ENCODE data around the gene OR14A16.
A peak's percentile ranks its signal among the peaks of the same experiment; 100 is the strongest.

OR14A16 gene

GRCh38 chr1:247825362-247825761 is 1.4 kb upstream of the OR14A16 start:
- Histone ChIP-seq H3K4me3 (replicated peaks; ENCODE audit: insufficient read depth, low read length) (no peak overlapping the region), H3K27me3 (ENCODE audit: insufficient read depth, poor library complexity, severe bottlenecking) (no peaks in the 10 kb centered on the region), H3K27ac (replicated peaks) (peak overlapping the region; percentile 44)
- DNase-seq (ENCODE audit: low read depth in 1 of 2, low spot score in 1 of 2) = peak; percentile 48 to 75
- TF ChIP-seq CTCF (IDR thresholded peaks at IDR 0.05; ENCODE audit: insufficient read depth, low read length) (no peak), GABPA (IDR thresholded peaks at IDR 0.05; ENCODE audit: low read depth) (peak; percentile 87), POLR2AphosphoS5 (IDR thresholded peaks at IDR 0.05; ENCODE audit: low read depth) (no peak; the same call in 1 of the 2 replicates), REST (IDR thresholded peaks at IDR 0.05; ENCODE audit: insufficient replicate concordance, low read depth) (peak; percentile 25), SPI1 (IDR thresholded peaks at IDR 0.05; ENCODE audit: borderline replicate concordance, low read depth) (peak; percentile 96)

GRCh38 chr1:247822060-247822459 is 1.9 kb downstream of the OR14A16 start:
- H3K27me3 ChIP-seq (ENCODE audit: insufficient read depth, poor library complexity, severe bottlenecking) = no peaks in the 10 kb centered on the region
- H3K27ac ChIP-seq (replicated peaks) = no peak overlapping the region
- no peak overlapping the region for H3K4me3 ChIP-seq (replicated peaks; ENCODE audit: insufficient read depth, low read length)
- TF ChIP-seq POLR2AphosphoS5 (IDR thresholded peaks at IDR 0.05; ENCODE audit: low read depth) (no peak), SPI1 (IDR thresholded peaks at IDR 0.05; ENCODE audit: borderline replicate concordance, low read depth) (no peak)
- DNase-seq (ENCODE audit: low read depth in 1 of 2, low spot score in 1 of 2) = no peak

- Histone ChIP-seq H3K27ac (replicated peaks) (no peak overlapping the region), H3K27me3 (ENCODE audit: insufficient read depth, poor library complexity, severe bottlenecking) (no peaks in the 10 kb centered on the region), H3K4me3 (replicated peaks; ENCODE audit: insufficient read depth, low read length) (no peak overlapping the region)
- no peak for TF ChIP-seq SPI1 (IDR thresholded peaks at IDR 0.05; ENCODE audit: borderline replicate concordance, low read depth)
- no peak for TF ChIP-seq REST (IDR thresholded peaks at IDR 0.05; ENCODE audit: insufficient replicate concordance, low read depth)
- TF ChIP-seq GABPA (IDR thresholded peaks at IDR 0.05; ENCODE audit: low read depth) = no peak
- TF ChIP-seq CTCF (IDR thresholded peaks at IDR 0.05; ENCODE audit: insufficient read depth, low read length) = no peak
- no peak for TF ChIP-seq POLR2AphosphoS5 (IDR thresholded peaks at IDR 0.05; ENCODE audit: low read depth)
- no peak for DNase-seq (ENCODE audit: low read depth in 1 of 2, low spot score in 1 of 2)
Measured at GRCh38 chr1:247812637-247813036, 11.3 kb downstream of the OR14A16 start.

- no peak for TF ChIP-seq POLR2AphosphoS5 (IDR thresholded peaks at IDR 0.05; ENCODE audit: low read depth)
- no peak for TF ChIP-seq SPI1 (IDR thresholded peaks at IDR 0.05; ENCODE audit: borderline replicate concordance, low read depth)
- no peak for TF ChIP-seq CTCF (IDR thresholded peaks at IDR 0.05; ENCODE audit: insufficient read depth, low read length)
- TF ChIP-seq REST (IDR thresholded peaks at IDR 0.05; ENCODE audit: insufficient replicate concordance, low read depth) = no peak
- TF ChIP-seq GABPA (IDR thresholded peaks at IDR 0.05; ENCODE audit: low read depth) = no peak
Measured at GRCh38 chr1:247797518-247797917, 26.4 kb downstream of the OR14A16 start.

More at GRCh38 chr1:247797518-247797917, 26.4 kb downstream of the OR14A16 start:
- no peak for DNase-seq (ENCODE audit: low read depth in 1 of 2, low spot score in 1 of 2)
- no peaks in the 10 kb centered on the region for H3K27me3 ChIP-seq (ENCODE audit: insufficient read depth, poor library complexity, severe bottlenecking)
- no peak overlapping the region for H3K27ac ChIP-seq (replicated peaks)
- no peak overlapping the region for H3K4me3 ChIP-seq (replicated peaks; ENCODE audit: insufficient read depth, low read length)
